Stimulated activated naive CD8-positive, alpha-beta T cell treated with anti-CD3 and anti-CD28 coated beads, Interleukin-15, amount 100 ng/mL, for 72 hours (primary cell): ENCODE data around the gene AKT1.

Source experiments
- ATAC-seq: fragments of 150-1000 bp; cut with Tn5 transposase; 2 replicates; pipeline ENCODE4 v1.10.0; 2021; ENCODE audit warnings: mild to moderate bottlenecking, moderate library complexity
- DNase-seq, 2 donors: peaks; one replicate each; pipeline ENCODE4 v3.0.0; 2021 to 2022
- H3K27ac Mint-ChIP-seq, 2 donors: one replicate each; pipeline ENCODE4 v1.8.0; 2022; ENCODE audit warnings: mild to moderate bottlenecking in 2 of 2, mixed read lengths in 2 of 2, moderate library complexity in 2 of 2
- H3K27me3 Mint-ChIP-seq: one replicate; pipeline ENCODE4 v1.8.0; 2022; ENCODE audit warnings: mixed read lengths
- H3K4me1 Mint-ChIP-seq: one replicate; pipeline ENCODE4 v1.8.0; 2022; ENCODE audit warnings: mild to moderate bottlenecking, mixed read lengths
- H3K4me3 Mint-ChIP-seq, 2 donors: one replicate each; pipeline ENCODE4 v1.8.0; 2022; ENCODE audit warnings: mild to moderate bottlenecking in 2 of 2, mixed read lengths in 2 of 2, moderate library complexity in 1 of 2
- H3K9me3 Mint-ChIP-seq, 2 donors: one replicate each; pipeline ENCODE4 v1.8.0; 2022; ENCODE audit warnings: mixed read lengths in 2 of 2

Gene AKT1

DNA sequence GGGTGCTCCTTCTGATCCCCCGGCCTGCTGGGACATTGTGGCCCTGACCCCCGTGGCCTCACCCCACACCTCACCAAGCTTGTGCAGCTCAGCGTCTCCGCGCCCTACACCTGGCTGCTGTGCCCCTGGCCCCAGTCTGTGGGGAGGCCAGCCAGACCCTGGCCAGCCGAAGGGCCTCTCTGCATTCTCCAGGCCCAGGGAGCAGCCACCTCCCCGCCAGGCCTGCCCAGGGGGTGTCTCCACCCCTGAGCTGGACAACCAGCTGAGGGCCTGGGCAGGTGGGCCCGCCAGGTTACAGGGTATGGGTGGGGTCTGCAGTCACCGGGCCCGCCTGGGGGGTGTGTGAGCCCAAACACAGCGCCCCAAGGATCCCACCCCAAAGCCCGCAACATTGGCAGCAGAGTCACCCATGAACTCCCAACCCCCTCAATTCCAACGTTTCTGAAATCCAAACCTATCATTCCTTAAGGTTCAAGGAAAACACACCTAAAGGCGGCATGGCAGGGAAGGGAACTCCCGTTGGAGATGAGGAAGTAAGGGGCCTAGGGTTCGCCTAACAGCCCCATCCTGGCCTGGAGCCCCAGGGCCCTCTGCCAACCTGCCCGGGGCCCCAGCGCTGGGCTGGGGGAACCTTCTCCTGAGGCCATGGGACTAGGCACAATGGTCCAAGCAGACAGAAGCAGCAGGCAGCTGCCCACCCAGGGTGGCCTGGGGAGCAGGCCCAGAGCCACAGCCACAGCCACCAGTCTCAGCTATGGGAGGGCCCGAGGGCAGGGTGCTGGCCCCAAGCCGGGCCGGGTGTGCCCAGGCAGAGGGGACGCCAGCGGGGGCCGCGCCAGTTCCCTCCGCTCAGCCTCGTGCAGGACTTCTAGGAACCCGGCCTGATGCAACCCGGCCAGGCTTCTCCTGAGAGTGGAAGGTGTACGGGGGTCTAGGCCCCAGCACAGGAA is 8.5 kb downstream of the AKT1 start:
- no peak for DNase-seq
- peaks cover 68% of the 10 kb centered on the region for H3K4me1 Mint-ChIP-seq

DNA sequence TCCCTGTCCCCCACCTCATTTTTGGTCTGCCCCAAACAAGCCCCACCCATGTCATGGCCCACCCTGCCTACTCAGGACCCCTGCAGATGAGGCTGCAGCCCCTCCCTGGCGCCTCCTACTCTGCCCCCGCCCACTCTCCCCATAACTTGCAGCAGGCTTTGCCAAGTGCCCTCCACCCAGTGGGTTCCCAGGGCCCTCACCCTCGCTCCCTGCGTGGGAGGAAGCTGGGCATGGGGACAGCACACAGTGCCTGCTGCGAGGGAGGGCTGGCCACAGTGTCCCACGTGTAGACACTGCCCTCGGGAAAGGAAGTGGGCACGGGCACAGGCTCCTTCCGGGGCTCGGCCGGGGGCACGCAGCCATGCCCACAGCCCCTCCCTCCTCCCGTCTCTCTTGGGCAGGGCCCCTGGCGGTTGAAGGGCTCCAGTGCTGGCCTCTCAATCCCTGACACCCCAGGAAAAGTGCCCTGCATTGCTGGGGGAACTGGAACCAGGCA is 9.4 kb downstream of the AKT1 start:
- peak; percentile 46 for ATAC-seq

More for the DNA sequence above, 8.5 kb downstream of the AKT1 start:
- H3K27me3 Mint-ChIP-seq: no peaks in the 10 kb centered on the region
- ATAC-seq: no peak
- no peaks in the 10 kb centered on the region for H3K9me3 Mint-ChIP-seq
- peak overlapping the region; percentile 6 to 13 for H3K4me3 Mint-ChIP-seq
- H3K27ac Mint-ChIP-seq: peak overlapping the region in 1 of 2 donors; percentile 88

DNA sequence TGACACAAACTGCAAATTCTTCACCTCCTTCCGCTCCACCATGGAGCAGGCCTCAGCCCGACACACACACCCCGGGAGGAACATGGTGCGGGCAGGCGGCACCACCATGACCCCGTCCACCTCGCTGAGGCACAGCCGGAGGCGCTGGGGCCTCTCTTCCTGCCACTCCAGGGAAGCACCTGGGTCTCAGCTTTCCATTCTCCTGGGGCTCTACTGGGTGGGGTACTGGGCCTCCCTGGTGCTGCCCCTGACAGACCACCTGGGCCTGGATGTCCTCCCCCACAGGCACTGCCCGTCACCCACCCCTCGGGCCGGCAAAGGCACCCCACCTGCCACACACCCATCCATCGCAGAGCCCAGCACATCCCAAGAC is 9.9 kb downstream of the AKT1 start:
- H3K4me1 Mint-ChIP-seq: peaks cover 56% of the 10 kb centered on the region
- peak overlapping the region in 1 of 2 donors; percentile 74 for H3K27ac Mint-ChIP-seq
- H3K27me3 Mint-ChIP-seq: no peaks in the 10 kb centered on the region
- H3K9me3 Mint-ChIP-seq: no peaks in the 10 kb centered on the region
- DNase-seq (no peak), ATAC-seq (no peak)
- H3K4me3 Mint-ChIP-seq: no peak overlapping the region

More for the DNA sequence above, 9.4 kb downstream of the AKT1 start:
- peaks cover 60% of the 10 kb centered on the region for H3K4me1 Mint-ChIP-seq
- peak overlapping the region; percentile 6 to 13 for H3K4me3 Mint-ChIP-seq
- H3K9me3 Mint-ChIP-seq: no peaks in the 10 kb centered on the region
- no peak for DNase-seq
- no peaks in the 10 kb centered on the region for H3K27me3 Mint-ChIP-seq
- H3K27ac Mint-ChIP-seq: peak overlapping the region in 1 of 2 donors; percentile 88

DNA sequence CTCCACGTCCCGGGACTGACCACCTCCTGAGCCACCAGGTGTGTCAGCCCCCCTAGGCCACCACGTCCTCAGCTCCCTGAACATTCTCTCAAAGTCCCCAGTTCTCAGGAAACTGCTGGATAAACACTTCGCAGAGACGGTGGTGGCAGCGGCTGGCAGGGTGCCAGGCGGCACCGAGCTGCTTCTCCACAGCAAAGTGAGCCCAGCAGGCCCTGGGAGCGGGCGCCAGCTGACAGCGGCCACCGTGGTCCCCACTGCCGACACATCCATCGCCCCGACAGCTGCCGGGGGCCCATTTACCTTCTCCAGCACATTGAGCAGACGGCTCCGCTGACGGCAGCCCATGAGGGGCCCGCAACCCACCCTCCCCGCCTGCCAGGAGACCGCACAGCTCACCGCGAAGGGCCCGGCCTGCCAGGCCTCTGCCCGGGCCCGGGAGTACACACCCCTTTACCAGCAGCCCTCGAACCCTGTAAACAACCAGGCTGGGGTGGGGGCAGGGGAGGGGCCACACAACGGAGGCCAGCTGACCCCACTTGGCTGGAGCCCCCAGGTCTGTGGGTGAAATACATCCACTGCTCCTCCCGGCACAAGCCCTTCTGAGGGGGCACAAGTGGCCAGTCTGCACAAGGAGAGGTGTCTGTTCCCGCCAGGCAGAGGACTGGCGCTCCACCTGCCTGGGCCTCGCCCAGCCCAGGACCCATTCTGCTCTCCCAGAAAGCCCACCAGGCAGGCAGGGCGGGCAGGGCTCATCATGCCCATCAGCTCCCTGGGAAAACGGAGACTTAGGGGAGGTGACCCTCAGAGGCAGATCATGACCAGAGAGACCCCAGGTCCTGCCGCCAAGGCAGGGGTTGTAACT is 10.5 kb downstream of the AKT1 start:
- Mint-ChIP-seq H3K27ac (peak overlapping the region in 1 of 2 donors; percentile 74), H3K4me1 (peaks cover 51% of the 10 kb centered on the region)
- ATAC-seq: no peak

DNA sequence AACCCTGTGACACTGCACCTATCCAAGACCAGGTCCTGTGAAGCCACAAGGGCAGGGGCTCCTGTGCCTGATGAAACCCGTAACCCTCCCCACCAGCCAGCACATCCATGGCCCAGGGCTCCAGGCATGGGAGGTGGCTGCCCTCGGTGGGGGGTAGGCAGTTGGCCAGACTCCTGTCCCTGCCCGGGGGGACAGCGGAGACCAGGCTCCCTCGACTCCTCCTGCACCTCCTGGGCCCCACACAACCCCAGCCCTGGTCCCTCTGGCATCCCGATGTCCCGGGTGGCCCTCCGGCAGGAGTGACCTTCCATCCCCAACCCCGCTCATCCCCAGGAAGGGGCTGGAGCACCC is 11.4 kb downstream of the AKT1 start:
- H3K4me1 Mint-ChIP-seq: peaks cover 42% of the 10 kb centered on the region
- no peaks in the 10 kb centered on the region for H3K27me3 Mint-ChIP-seq
- no peak for ATAC-seq
- no peak for DNase-seq
- no peak overlapping the region for H3K27ac Mint-ChIP-seq
- H3K9me3 Mint-ChIP-seq: no peaks in the 10 kb centered on the region
- H3K4me3 Mint-ChIP-seq: no peak overlapping the region

More for the DNA sequence above, 10.5 kb downstream of the AKT1 start:
- H3K4me3 Mint-ChIP-seq: no peak overlapping the region
- no peaks in the 10 kb centered on the region for H3K9me3 Mint-ChIP-seq
- H3K27me3 Mint-ChIP-seq: no peaks in the 10 kb centered on the region
- DNase-seq: no peak

DNA sequence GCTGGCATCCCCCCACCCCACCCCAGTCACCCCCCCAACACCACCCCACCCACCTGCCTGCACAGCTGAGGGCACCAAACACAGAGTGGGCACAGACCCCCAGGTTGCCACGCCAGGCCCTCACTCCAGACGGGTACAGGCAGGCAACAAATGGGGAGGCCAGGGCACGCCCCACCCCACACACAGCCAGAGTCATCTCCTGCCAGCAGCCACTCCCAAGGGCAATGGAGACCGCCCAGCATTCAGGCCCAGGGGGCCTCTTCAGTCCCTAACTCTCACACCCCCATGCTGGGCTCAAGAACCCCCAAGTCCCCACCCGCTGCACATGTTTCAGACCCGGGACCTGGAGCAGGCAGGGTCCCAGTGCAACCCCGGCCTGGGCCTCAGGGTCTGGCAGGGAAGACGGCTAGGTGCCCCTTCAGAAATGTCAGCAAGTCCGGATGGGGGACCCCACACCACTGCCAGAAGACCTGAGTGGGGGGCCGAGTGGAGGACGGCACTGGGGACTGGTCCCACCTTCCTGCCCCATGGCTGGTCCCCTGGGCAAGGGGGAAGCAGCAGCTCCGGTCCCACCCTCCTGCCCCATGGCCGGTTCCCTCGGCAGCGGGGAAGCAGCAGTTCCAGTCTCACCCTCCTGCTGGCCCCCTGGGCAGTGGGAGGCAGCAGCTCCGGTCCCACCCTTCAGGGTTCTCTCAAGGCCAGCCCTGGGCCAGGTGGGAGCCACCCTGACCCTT is 11.9 kb downstream of the AKT1 start:
- H3K9me3 Mint-ChIP-seq: no peaks in the 10 kb centered on the region
- no peak overlapping the region for H3K4me3 Mint-ChIP-seq
- DNase-seq (no peak), ATAC-seq (no peak)
- H3K27me3 Mint-ChIP-seq: no peaks in the 10 kb centered on the region
- peak overlapping the region in 1 of 2 donors; percentile 48 for H3K27ac Mint-ChIP-seq
- peaks cover 37% of the 10 kb centered on the region for H3K4me1 Mint-ChIP-seq

DNA sequence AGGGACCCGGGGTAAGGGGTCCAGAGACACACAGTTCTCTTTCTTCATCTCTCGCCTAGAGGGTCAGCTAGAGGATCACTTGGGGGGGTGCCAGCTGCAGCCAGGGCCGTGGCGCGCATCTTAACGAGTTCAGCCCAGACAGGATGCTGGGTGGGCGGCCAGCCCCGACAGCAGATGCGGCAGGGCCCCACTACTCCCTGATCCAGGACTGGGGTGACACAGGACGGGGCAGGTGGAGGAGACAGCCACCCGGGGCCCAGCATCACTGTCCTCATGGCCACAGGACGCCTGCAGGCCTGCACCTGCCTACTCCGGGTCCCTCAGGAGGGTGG is 12.8 kb downstream of the AKT1 start:
- Mint-ChIP-seq H3K9me3 (no peaks in the 10 kb centered on the region), H3K27ac (peak overlapping the region in 1 of 2 donors; percentile 85), H3K27me3 (no peaks in the 10 kb centered on the region), H3K4me3 (no peak overlapping the region), H3K4me1 (peaks cover 28% of the 10 kb centered on the region)
- DNase-seq: no peak
- no peak for ATAC-seq

DNA sequence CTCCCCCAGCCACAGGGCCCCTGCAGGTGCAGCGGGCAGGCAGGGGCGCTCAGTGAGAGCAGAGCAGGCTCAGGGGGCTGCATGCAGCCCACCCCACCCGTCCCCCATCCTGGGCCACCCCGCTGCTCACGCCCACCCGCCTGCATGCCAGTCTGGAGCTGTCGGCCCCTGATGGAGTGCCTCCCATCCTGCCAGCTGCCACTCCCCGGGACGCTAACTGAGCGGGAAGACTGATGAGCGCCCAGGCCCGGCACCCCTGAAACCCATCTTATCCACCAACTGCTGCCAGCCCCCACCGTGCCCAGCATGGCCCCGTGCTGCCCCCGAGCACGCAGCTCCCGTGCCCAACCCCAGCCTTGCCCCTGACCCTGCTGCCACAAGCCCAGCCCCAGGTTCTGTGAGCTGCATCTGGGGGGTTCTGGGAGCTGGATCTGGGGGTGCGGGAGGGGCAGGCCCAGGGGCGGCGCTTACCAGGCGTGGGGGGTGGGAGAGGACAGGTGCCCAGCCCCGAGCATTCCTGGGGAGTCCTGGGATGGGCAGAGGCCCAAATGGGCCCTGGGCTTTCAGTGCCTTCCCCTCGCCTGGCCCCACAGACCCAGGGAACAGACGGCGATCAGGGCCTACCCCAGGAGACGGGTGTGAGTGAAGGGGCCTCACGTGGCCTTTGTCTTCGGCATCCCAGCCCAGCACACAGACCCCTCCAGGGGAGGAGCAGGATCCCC is 13.3 kb downstream of the AKT1 start:
- Mint-ChIP-seq H3K27ac (no peak overlapping the region), H3K9me3 (no peaks in the 10 kb centered on the region), H3K27me3 (no peaks in the 10 kb centered on the region), H3K4me1 (peaks cover 26% of the 10 kb centered on the region), H3K4me3 (no peak overlapping the region)
- ATAC-seq (no peak), DNase-seq (no peak)

DNA sequence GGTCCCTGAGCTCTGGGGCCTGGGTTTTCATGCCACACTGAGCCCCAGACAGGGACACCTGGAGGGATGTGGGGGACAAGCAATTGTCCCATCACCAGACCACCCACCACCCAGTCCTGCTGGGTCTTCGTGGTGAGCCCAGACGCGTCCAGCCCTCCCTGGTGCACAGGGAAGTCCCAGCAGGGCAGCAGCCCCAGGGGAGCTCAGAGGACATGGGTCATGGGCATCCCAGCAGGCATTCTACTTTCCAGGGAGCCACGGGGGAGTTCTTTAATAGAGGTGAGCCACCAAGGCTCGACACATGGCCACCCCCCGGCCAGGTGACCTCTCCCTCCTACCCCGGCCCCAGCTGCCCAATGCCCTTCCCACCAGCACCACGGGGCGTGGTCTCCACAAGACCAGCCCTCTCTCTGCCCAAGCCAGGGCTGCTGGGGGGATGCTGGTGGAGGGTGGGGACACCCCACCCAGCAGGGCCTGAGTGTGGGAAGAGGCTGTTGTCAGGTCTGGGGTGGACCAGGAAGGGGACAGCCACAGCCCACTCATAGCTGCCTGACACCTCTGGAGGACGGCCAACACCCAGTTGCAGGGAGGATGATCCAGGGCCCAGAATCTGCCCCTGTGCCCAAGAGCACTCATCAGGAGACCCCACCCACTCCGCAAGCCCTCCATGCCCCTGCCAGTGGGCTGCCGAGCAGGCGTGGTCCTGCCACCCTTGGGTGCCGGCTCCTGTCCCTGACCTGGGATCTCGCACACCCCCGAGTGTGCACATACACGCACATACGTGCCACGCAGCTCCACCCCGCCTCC is 14.1 kb downstream of the AKT1 start:
- peak overlapping the region in 1 of 2 donors; percentile 87 for H3K27ac Mint-ChIP-seq
- ATAC-seq (no peak), DNase-seq (no peak)
- H3K27me3 Mint-ChIP-seq: no peaks in the 10 kb centered on the region
- H3K4me1 Mint-ChIP-seq: peaks cover 19% of the 10 kb centered on the region
- H3K9me3 Mint-ChIP-seq: no peaks in the 10 kb centered on the region
- H3K4me3 Mint-ChIP-seq: no peak overlapping the region

DNA sequence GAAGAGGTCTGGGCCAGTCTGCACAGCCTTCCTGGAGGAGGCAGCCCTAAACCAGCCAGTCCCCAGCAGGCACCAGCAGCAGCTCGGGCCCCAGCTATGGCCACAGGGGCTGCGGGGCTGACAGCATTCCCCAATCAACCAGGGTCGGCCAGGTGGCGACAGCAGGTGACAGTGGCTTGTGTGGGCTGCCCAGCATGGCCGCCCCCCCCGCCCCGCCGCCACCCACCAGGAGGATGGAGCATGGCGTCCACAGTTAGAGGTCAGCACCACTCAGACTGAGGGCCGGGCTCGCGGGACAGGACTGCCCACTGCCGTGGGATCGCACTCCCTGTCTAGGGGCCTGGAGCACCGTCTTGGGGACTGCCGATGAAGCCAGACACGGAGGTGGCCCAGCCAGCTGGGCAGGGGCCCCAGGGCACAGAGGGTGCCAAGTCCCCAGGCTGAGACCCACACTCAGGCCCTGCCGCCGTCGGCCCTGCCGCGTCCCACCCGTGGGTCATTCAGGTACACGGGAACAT is 15.0 kb downstream of the AKT1 start:
- Mint-ChIP-seq H3K27ac (no peak overlapping the region), H3K4me3 (no peak overlapping the region), H3K9me3 (no peaks in the 10 kb centered on the region), H3K4me1 (peaks cover 10% of the 10 kb centered on the region), H3K27me3 (no peaks in the 10 kb centered on the region)
- ATAC-seq: no peak
- no peak for DNase-seq

DNA sequence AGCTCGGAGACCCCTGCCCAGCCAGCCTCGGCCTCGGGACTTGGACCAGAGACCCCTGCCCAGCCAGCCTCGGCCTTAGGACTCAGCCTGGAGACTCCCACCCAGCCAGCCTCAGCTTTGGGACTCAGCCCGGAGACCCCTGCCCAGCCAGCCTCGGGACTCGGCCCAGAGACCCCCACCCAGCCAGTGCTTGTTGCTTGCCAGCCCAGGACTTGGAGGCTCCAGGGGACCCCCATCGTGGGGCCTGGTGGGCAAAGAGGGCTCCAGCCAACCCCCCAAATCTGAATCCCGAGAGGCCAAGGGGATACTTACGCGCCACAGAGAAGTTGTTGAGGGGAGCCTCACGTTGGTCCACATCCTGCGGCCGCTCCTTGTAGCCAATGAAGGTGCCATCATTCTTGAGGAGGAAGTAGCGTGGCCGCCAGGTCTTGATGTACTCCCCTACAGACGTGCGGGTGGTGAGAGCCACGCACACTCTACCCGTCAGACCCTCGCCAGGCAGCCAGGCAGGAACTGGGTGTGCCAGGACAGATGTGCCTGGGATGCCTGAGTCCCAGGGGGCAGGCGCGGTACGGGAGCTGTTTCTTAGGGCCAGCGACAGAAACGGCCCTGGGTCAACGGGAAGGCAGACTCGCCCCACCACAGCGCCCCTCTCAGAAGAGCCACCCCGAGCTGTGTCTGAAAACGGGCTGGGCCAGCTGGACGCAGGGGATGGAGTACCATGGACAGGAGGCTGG is 15.6 kb downstream of the AKT1 start:
- no peak for ATAC-seq
- Mint-ChIP-seq H3K9me3 (no peaks in the 10 kb centered on the region), H3K27me3 (no peaks in the 10 kb centered on the region)

DNA sequence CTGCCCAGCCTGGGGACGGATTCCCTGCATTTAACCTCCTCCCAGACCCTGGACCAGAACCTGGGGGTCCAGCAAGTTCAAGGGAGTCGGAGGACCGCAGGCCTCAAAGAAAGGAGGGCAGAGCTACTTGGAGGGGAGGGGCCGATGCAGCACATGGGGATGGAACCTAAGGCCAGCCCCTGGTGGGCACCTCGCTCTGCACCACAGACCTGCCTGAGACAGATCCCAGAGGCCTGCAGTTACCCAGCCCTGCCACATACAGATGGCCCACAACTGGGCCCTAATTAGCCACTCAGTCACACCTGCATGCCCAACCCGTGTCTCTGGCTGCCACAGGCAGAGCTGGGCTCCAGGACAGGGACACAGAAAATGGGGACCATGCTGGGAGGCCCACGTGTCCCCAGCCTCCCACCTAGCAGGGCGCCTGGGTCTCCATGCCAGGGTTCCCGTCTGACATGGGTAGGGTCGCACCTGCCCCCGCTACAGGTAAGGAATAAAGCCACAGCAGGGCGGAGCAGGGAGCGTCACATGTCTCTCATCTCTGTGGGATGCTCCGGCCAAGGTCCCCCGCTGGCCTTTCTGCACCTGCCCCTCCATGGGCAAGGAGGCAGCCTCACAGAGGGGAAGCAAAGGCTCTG is 16.7 kb downstream of the AKT1 start:
- Mint-ChIP-seq H3K27ac (no peak overlapping the region), H3K27me3 (no peaks in the 10 kb centered on the region), H3K4me3 (no peak overlapping the region), H3K9me3 (no peaks in the 10 kb centered on the region), H3K4me1 (peaks cover 7% of the 10 kb centered on the region)
- no peak for DNase-seq
- no peak for ATAC-seq

More for the DNA sequence above, 15.6 kb downstream of the AKT1 start:
- Mint-ChIP-seq H3K4me3 (no peak overlapping the region), H3K27ac (no peak overlapping the region), H3K4me1 (peaks cover 7% of the 10 kb centered on the region)
- no peak for DNase-seq

DNA sequence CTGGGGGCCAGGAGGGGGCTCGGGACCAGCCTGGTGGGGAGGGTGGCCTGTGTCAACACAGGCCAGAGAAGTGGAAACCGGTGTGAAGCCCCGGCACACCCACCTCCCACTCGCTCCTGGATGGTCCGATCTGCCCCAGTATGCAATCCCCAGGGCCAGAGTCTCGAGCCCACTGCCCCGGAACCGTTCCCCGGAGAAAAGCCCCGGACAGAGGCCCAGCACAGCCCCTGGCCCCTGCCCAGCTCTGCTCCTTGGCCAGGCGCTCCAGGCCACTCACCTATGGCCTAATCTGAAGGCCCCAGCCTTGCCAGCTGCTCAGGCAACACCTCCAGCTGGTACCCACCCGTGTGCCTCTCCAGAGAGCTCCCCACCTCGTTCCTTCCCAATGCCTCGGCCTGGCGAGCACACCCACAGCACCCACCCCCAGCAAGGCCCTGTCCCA is 17.7 kb downstream of the AKT1 start:
- H3K27me3 Mint-ChIP-seq: no peaks in the 10 kb centered on the region
- H3K4me3 Mint-ChIP-seq: no peak overlapping the region
- H3K27ac Mint-ChIP-seq: peak overlapping the region in 1 of 2 donors; percentile 59
- H3K4me1 Mint-ChIP-seq: peaks cover 2% of the 10 kb centered on the region
- no peaks in the 10 kb centered on the region for H3K9me3 Mint-ChIP-seq
- ATAC-seq (no peak), DNase-seq (no peak)
